H9 (cell line): Measurements from ENCODE around the gene ASTN2. TPM values are rescaled to one million over a fixed set of nuclear protein-coding genes. Genes with fewer than 3 reads are reported as not detected.

Experiments used
- DNase-seq: peaks from one replicate; pipeline ENCODE4 v3.0.0-alpha.2; 2017
- H2AFZ ChIP-seq: one replicate; pipeline ENCODE4 v1.6.1; 2013; ENCODE audit warnings: mild to moderate bottlenecking, low read length, control low read depth, moderate library complexity
- H2AK5ac ChIP-seq: 2 replicates; pipeline ENCODE4 v1.6.1; 2013; ENCODE audit warnings: low read length, control low read depth, mixed read lengths; ENCODE audit not compliant: insufficient read length
- H2BK120ac ChIP-seq: one replicate; pipeline ENCODE4 v1.6.1; 2013; ENCODE audit warnings: low read depth, mild to moderate bottlenecking, low read length, control low read depth, inconsistent platforms; ENCODE audit not compliant: poor library complexity, severe bottlenecking
- H2BK12ac ChIP-seq: 2 replicates; pipeline ENCODE4 v1.6.1; 2013; ENCODE audit warnings: low read length, control low read depth, mixed read lengths, low read depth; ENCODE audit not compliant: insufficient read length
- H2BK15ac ChIP-seq: 2 replicates; pipeline ENCODE4 v1.6.1; 2013; ENCODE audit warnings: low read depth, low read length, control low read depth
- H2BK20ac ChIP-seq: one replicate; pipeline ENCODE4 v1.6.1; 2013; ENCODE audit warnings: low read depth, mild to moderate bottlenecking, low read length, control low read depth, inconsistent platforms; ENCODE audit not compliant: poor library complexity, severe bottlenecking
- H2BK5ac ChIP-seq: 2 replicates; pipeline ENCODE4 v1.6.1; 2013; ENCODE audit warnings: low read length, control low read depth, mixed read lengths; ENCODE audit not compliant: insufficient read length
- H3K14ac ChIP-seq: 2 replicates; pipeline ENCODE4 v1.6.1; 2013; ENCODE audit warnings: low read length, control low read depth; ENCODE audit not compliant: insufficient read depth
- H3K18ac ChIP-seq: 2 replicates; pipeline ENCODE4 v1.6.1; 2013; ENCODE audit warnings: low read depth, mild to moderate bottlenecking, mixed read lengths, low read length, control low read depth; ENCODE audit not compliant: insufficient read length
- H3K23ac ChIP-seq: 2 replicates; pipeline ENCODE4 v1.6.1; 2013; ENCODE audit warnings: low read length, control low read depth, mixed read lengths, low read depth; ENCODE audit not compliant: insufficient read length
- H3K23me2 ChIP-seq: 2 replicates; pipeline ENCODE4 v1.6.1; 2013; ENCODE audit warnings: low read depth, mild to moderate bottlenecking, mixed read lengths, low read length, control low read depth; ENCODE audit not compliant: insufficient read length, poor library complexity, severe bottlenecking
- H3K27ac ChIP-seq: 2 replicates; pipeline ENCODE4 v1.5.1; 2013; ENCODE audit warnings: low read length, control low read depth, mixed read lengths, low read depth; ENCODE audit not compliant: insufficient read length
- H3K27me3 ChIP-seq: 2 replicates; pipeline ENCODE4 v1.6.1; 2013; ENCODE audit warnings: low read length, control low read depth, inconsistent platforms; ENCODE audit not compliant: insufficient read depth
- H3K4ac ChIP-seq: 2 replicates; pipeline ENCODE4 v1.6.1; 2013; ENCODE audit warnings: low read depth, mild to moderate bottlenecking, control low read depth, inconsistent platforms, low read length, moderate library complexity
- H3K4me1 ChIP-seq: 2 replicates; pipeline ENCODE4 v1.6.1; 2013; ENCODE audit warnings: low read length, control low read depth, inconsistent platforms; ENCODE audit not compliant: insufficient read depth
- H3K4me2 ChIP-seq: 2 replicates; pipeline ENCODE4 v1.6.1; 2013; ENCODE audit warnings: low read length, control low read depth, mixed read lengths; ENCODE audit not compliant: insufficient read length, insufficient read depth
- H3K56ac ChIP-seq: 2 replicates; pipeline ENCODE4 v1.6.1; 2013; ENCODE audit warnings: low read depth, mild to moderate bottlenecking, mixed read lengths, low read length, control low read depth; ENCODE audit not compliant: insufficient read length
- H3K79me1 ChIP-seq: 2 replicates; pipeline ENCODE4 v1.6.1; 2013; ENCODE audit warnings: low read depth, mild to moderate bottlenecking, moderate library complexity, low read length, control low read depth, inconsistent platforms; ENCODE audit not compliant: insufficient read depth, poor library complexity, severe bottlenecking
- H3K79me2 ChIP-seq: 2 replicates; pipeline ENCODE4 v1.6.1; 2013; ENCODE audit warnings: low read length, control low read depth, inconsistent platforms; ENCODE audit not compliant: insufficient read depth
- H3K9ac ChIP-seq: 2 replicates; pipeline ENCODE4 v1.6.1; 2013; ENCODE audit warnings: low read length, control low read depth, mixed read lengths; ENCODE audit not compliant: insufficient read length; ENCODE audit errors: extremely low read depth
- H3K9me3 ChIP-seq: one replicate; pipeline ENCODE4 v1.6.1; 2013; ENCODE audit warnings: low read depth, low read length, inconsistent platforms; ENCODE audit not compliant: control insufficient read depth
- H3T11ph ChIP-seq: one replicate; pipeline ENCODE4 v1.6.1; 2013; ENCODE audit warnings: mild to moderate bottlenecking, low read length, control low read depth, inconsistent platforms
- H4K20me1 ChIP-seq: one replicate; pipeline ENCODE4 v1.6.1; 2013; ENCODE audit not compliant: control insufficient read depth, insufficient read length, insufficient read depth
- H4K5ac ChIP-seq: 2 replicates; pipeline ENCODE4 v1.6.1; 2013; ENCODE audit warnings: low read depth, mild to moderate bottlenecking, mixed read lengths, low read length, control low read depth; ENCODE audit not compliant: insufficient read length
- H4K8ac ChIP-seq: replicated peaks from 2 replicates; pipeline ENCODE4 v1.6.1; 2013; ENCODE audit warnings: low read length, control low read depth, mixed read lengths, low read depth; ENCODE audit not compliant: insufficient read length
- H4K91ac ChIP-seq: 2 replicates; pipeline ENCODE4 v1.6.1; 2013; ENCODE audit warnings: low read depth, mild to moderate bottlenecking, moderate library complexity, mixed read lengths, low read length, control low read depth; ENCODE audit not compliant: insufficient read length
- H3K27ac Mint-ChIP-seq, 3 experiments: 2 replicates in 2 of 3; 3 replicates in 1 of 3; pipeline ENCODE4 v1.8.0; 2020 to 2021; ENCODE audit warnings: mixed read lengths in 3 of 3, mild to moderate bottlenecking in 1 of 3, moderate library complexity in 1 of 3
- H3K27me3 Mint-ChIP-seq: 2 replicates; pipeline ENCODE4 v1.8.0; 2021; ENCODE audit warnings: low read depth, mild to moderate bottlenecking, moderate library complexity, mixed read lengths
- H3K36me3 Mint-ChIP-seq, 3 experiments: 2 replicates in 2 of 3; 3 replicates in 1 of 3; pipeline ENCODE4 v1.8.0; 2020 to 2021; ENCODE audit warnings: low read depth in 3 of 3, mixed read lengths in 3 of 3; ENCODE audit not compliant: insufficient read depth in 1 of 3
- H3K4me1 Mint-ChIP-seq, 2 experiments: 2 replicates each; pipeline ENCODE4 v1.8.0; 2020; ENCODE audit warnings: mixed read lengths in 2 of 2
- H3K4me3 Mint-ChIP-seq, 2 experiments: 2 replicates in 1 of 2; 3 replicates in 1 of 2; pipeline ENCODE4 v1.8.0; 2020 to 2021; ENCODE audit warnings: mild to moderate bottlenecking in 2 of 2, mixed read lengths in 2 of 2, moderate library complexity in 1 of 2
- H3K9me3 Mint-ChIP-seq, 2 experiments: 2 replicates in 1 of 2; 3 replicates in 1 of 2; pipeline ENCODE4 v1.8.0; 2020; ENCODE audit warnings: mild to moderate bottlenecking in 2 of 2, mixed read lengths in 2 of 2, moderate library complexity in 1 of 2
- WGBS: extraction: QIAGEN DNeasy Blood & Tissue Kit; methylation state at CpG from one replicate; pipeline ENCODE4 v1.1.7; 2013; ENCODE audit warnings: missing lambda C conversion rate, low lambda C conversion rate, mixed read lengths; ENCODE audit not compliant: insufficient read length; ENCODE audit errors: extremely low coverage; 5-methylcytosine and 5-hydroxymethylcytosine counted together
- total RNA-seq: library from RNA; stranded (reverse); gene quantifications from 2 replicates; pipeline ENCODE4 v1.2.1, GENCODE V29; 2021
- TF ChIP-seq, protein P1 (sequence below): fragments of 200-600 bp; sonication (generic); conservative IDR thresholded peaks from 3 replicates; pipeline ENCODE4 v1.8.0; 2021; ENCODE audit warnings: antibody characterized with exemption, mild to moderate bottlenecking

The ASTN2 gene
- total RNA-seq, 1 experiment from 2014 or later, result 9.7 TPM

DNA sequence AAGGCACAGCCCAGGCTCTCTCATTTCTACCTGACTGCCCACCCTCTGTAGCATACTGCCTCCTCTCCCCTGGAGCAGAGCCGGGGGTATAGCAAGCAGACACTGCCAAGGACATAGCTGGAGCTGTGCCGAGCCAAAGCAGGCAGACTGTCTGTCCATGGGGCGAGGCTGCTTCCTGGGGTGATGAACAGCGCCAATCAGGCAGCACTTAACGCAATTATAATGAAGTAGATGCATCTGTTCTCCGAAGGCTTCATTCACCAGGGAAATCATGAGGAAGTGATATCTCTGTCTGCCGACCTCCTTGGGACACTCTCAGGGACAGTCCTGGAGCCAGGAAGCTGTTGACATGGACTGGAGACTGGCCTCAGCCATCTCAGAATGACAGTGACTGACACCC, 230.7 kb downstream of the ASTN2 start:
- no peak overlapping the region for H3K4me2 ChIP-seq
- no peaks in the 10 kb centered on the region for H3K27me3 ChIP-seq
- no peak overlapping the region for H4K8ac ChIP-seq
- no peak overlapping the region for H3T11ph ChIP-seq
- no peak for DNase-seq
- no peak overlapping the region for H2AFZ ChIP-seq
- peaks cover 0 to 7% of the 10 kb centered on the region in 2 experiments; a peak in 2 of 4 replicates for H3K4me1 Mint-ChIP-seq
- no peak overlapping the region for H2BK120ac ChIP-seq
- TF ChIP-seq, protein P1, sequence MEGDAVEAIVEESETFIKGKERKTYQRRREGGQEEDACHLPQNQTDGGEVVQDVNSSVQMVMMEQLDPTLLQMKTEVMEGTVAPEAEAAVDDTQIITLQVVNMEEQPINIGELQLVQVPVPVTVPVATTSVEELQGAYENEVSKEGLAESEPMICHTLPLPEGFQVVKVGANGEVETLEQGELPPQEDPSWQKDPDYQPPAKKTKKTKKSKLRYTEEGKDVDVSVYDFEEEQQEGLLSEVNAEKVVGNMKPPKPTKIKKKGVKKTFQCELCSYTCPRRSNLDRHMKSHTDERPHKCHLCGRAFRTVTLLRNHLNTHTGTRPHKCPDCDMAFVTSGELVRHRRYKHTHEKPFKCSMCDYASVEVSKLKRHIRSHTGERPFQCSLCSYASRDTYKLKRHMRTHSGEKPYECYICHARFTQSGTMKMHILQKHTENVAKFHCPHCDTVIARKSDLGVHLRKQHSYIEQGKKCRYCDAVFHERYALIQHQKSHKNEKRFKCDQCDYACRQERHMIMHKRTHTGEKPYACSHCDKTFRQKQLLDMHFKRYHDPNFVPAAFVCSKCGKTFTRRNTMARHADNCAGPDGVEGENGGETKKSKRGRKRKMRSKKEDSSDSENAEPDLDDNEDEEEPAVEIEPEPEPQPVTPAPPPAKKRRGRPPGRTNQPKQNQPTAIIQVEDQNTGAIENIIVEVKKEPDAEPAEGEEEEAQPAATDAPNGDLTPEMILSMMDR, result no peak
- H2BK5ac ChIP-seq, result no peak overlapping the region
- no peaks in the 10 kb centered on the region for H3K79me1 ChIP-seq
- no CpG with 5 or more reads among the region's 7 CpGs for WGBS
- peak overlapping the region; percentile 12; the same call in 1 of the 2 replicates for H3K14ac ChIP-seq
- H2AK5ac ChIP-seq, result no peak overlapping the region
- no peak overlapping the region for H2BK20ac ChIP-seq
- no peaks in the 10 kb centered on the region for H3K23me2 ChIP-seq
- peaks cover 6 to 11% of the 10 kb centered on the region in 2 experiments for H3K9me3 Mint-ChIP-seq
- no peak overlapping the region for H2BK12ac ChIP-seq
- H2BK15ac ChIP-seq, result no peak overlapping the region
- no peak overlapping the region for H3K23ac ChIP-seq
- H4K91ac ChIP-seq, result no peak overlapping the region
- no peaks in the 10 kb centered on the region for H3K9me3 ChIP-seq
- H3K56ac ChIP-seq, result no peak overlapping the region
- no peak overlapping the region for H3K27ac Mint-ChIP-seq
- H3K79me2 ChIP-seq, result no peaks in the 10 kb centered on the region
- H3K4ac ChIP-seq, result no peak overlapping the region
- H4K20me1 ChIP-seq, result no peaks in the 10 kb centered on the region
- H3K27me3 Mint-ChIP-seq, result no peaks in the 10 kb centered on the region; the same call in 1 of the 2 replicates
- H3K27ac ChIP-seq, result no peak overlapping the region
- no peak overlapping the region for H4K5ac ChIP-seq
- peaks cover 6 to 12% (median 7%) of the 10 kb centered on the region in 3 experiments for H3K36me3 Mint-ChIP-seq
- no peak overlapping the region for H3K18ac ChIP-seq
- H3K4me3 Mint-ChIP-seq, result no peak overlapping the region
- H3K9ac ChIP-seq, result no peak overlapping the region
- no peaks in the 10 kb centered on the region for H3K4me1 ChIP-seq
